DOHH2 (cell line): ENCODE measurements around the gene EIF5A.

Experiments used
- CTCF ChIP-seq: fragments of 200-600 bp; sonication (generic); IDR thresholded peaks from one replicate; pipeline ENCODE4 v1.5.1; 2014; ENCODE audit warnings: antibody characterized with exemption, mild to moderate bottlenecking, low read depth, low read length; ENCODE audit not compliant: poor library complexity, severe bottlenecking
- EZH2phosphoT487 ChIP-seq: fragments of 200-600 bp; sonication (generic); IDR thresholded peaks from 2 replicates; pipeline ENCODE4 v1.6.1; 2017; ENCODE audit warnings: borderline replicate concordance, mild to moderate bottlenecking, antibody characterized with exemption, low read length, moderate library complexity, mixed read lengths

- no peak for TF ChIP-seq CTCF
- no peak for TF ChIP-seq EZH2phosphoT487
These were observed 24.7 kb downstream of the EIF5A start for GRCh38 chr17:7332111-7332510.
